Measurements from ENCODE around the gene DMXL2.

DNA sequence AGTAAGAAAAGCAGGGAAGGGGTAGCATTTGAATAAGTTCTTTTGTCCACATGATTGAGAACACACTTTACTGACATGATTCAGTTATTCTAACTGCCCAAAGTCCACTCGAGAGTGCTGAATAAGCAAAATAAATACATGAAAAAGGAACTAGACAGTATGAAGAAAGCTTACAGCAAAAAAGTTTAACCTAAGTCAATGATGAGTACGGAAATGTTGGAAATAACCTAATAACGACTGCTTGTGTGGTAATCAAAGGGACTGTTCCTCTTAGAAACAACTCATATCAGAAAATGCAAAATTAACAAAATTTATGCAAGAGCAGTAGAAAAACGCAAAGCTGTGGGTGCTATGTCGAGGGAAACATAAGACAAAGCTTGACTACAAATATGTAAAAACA is 36.6 kb downstream of the DMXL2 start:
- TF ChIP-seq SP1 (IDR thresholded peaks at IDR 0.05) (no peak), ZNF384 (IDR thresholded peaks at IDR 0.05) (no peak)

Data from HEK293T (cell line).